Loucy (cell line): ENCODE data around the gene TRIL.

Source experiments
- H2AFZ ChIP-seq: fragments of 200-600 bp; sonication (generic); 2 replicates; pipeline ENCODE4 v1.6.0; 2016; ENCODE audit warnings: antibody characterized with exemption, mild to moderate bottlenecking, low read length, moderate library complexity
- H3F3A ChIP-seq: fragments of 200-600 bp; 2 replicates; pipeline ENCODE4 v1.6.0; 2016; ENCODE audit warnings: antibody characterized with exemption, low read depth, mild to moderate bottlenecking
- H3K27me3 ChIP-seq: fragments of 200-600 bp; sonication (generic); 2 replicates; pipeline ENCODE4 v1.6.1; 2014; ENCODE audit warnings: low read length, mild to moderate bottlenecking; ENCODE audit not compliant: insufficient read depth, poor library complexity, severe bottlenecking
- H3K36me3 ChIP-seq: fragments of 200-600 bp; sonication (generic); 2 replicates; pipeline ENCODE4 v1.6.1; 2016; ENCODE audit warnings: low read length; ENCODE audit not compliant: insufficient read depth
- H3K4me1 ChIP-seq: fragments of 200-600 bp; sonication (generic); 2 replicates; pipeline ENCODE4 v1.5.1; 2014; ENCODE audit warnings: low read length, mild to moderate bottlenecking; ENCODE audit not compliant: insufficient read depth, poor library complexity, severe bottlenecking
- H3K4me2 ChIP-seq: fragments of 200-600 bp; sonication (generic); 2 replicates; pipeline ENCODE4 v1.6.0; 2014; ENCODE audit warnings: antibody characterized with exemption, low read length, low read depth, mild to moderate bottlenecking; ENCODE audit not compliant: poor library complexity, severe bottlenecking
- H3K4me3 ChIP-seq: fragments of 200-600 bp; sonication (generic); 2 replicates; pipeline ENCODE4 v1.5.1; 2014; ENCODE audit warnings: low read length, mild to moderate bottlenecking, mixed read lengths; ENCODE audit not compliant: poor library complexity, severe bottlenecking
- H3K79me2 ChIP-seq: fragments of 200-600 bp; sonication (generic); 2 replicates; pipeline ENCODE4 v1.6.1; 2014; ENCODE audit warnings: low read length; ENCODE audit not compliant: insufficient read depth
- H3K9ac ChIP-seq: fragments of 200-600 bp; sonication (generic); 2 replicates; pipeline ENCODE4 v1.6.0; 2014; ENCODE audit warnings: mild to moderate bottlenecking, low read depth, low read length, moderate library complexity; ENCODE audit not compliant: poor library complexity, severe bottlenecking
- H3K9me2 ChIP-seq: fragments of 200-600 bp; sonication (generic); replicated peaks from 2 replicates; pipeline ENCODE4 v1.6.1; 2016; ENCODE audit warnings: low read depth, low read length, mixed read lengths
- H3K9me3 ChIP-seq: fragments of 200-600 bp; sonication (generic); 2 replicates; pipeline ENCODE4 v1.6.1; 2014; ENCODE audit warnings: mild to moderate bottlenecking, antibody characterized with exemption, low read length, low read depth; ENCODE audit not compliant: insufficient read depth
- H4K20me1 ChIP-seq: fragments of 200-600 bp; sonication (generic); 2 replicates; pipeline ENCODE4 v1.6.0; 2014; ENCODE audit warnings: antibody characterized with exemption, low read length, mild to moderate bottlenecking; ENCODE audit not compliant: insufficient read depth, poor library complexity, severe bottlenecking
- EZH2phosphoT487 ChIP-seq: fragments of 200-600 bp; IDR thresholded peaks from 2 replicates; pipeline ENCODE4 v1.6.1; 2018; ENCODE audit warnings: antibody characterized with exemption, mild to moderate bottlenecking, moderate library complexity, borderline replicate concordance
- TF ChIP-seq, protein P1 (sequence below): fragments of 200-600 bp; sonication (generic); conservative IDR thresholded peaks from 2 replicates; pipeline ENCODE4 v1.5.1; 2014; ENCODE audit warnings: mild to moderate bottlenecking, antibody characterized with exemption, low read length

Gene TRIL

GRCh38 chr7:28996836-28997235, 38.7 kb upstream of the TRIL start:
- Histone ChIP-seq H3K4me2 (no peak overlapping the region), H3K9me3 (no peaks in the 10 kb centered on the region), H3K79me2 (no peaks in the 10 kb centered on the region), H3K36me3 (no peaks in the 10 kb centered on the region), H3K4me3 (no peak overlapping the region), H3K27me3 (no peaks in the 10 kb centered on the region), H4K20me1 (no peaks in the 10 kb centered on the region), H3F3A (no peaks in the 10 kb centered on the region), H3K4me1 (no peaks in the 10 kb centered on the region), H3K9ac (no peak overlapping the region), H2AFZ (no peak overlapping the region), H3K9me2 (no peaks in the 10 kb centered on the region)
- TF ChIP-seq EZH2phosphoT487: no peak
- TF ChIP-seq, protein P1, sequence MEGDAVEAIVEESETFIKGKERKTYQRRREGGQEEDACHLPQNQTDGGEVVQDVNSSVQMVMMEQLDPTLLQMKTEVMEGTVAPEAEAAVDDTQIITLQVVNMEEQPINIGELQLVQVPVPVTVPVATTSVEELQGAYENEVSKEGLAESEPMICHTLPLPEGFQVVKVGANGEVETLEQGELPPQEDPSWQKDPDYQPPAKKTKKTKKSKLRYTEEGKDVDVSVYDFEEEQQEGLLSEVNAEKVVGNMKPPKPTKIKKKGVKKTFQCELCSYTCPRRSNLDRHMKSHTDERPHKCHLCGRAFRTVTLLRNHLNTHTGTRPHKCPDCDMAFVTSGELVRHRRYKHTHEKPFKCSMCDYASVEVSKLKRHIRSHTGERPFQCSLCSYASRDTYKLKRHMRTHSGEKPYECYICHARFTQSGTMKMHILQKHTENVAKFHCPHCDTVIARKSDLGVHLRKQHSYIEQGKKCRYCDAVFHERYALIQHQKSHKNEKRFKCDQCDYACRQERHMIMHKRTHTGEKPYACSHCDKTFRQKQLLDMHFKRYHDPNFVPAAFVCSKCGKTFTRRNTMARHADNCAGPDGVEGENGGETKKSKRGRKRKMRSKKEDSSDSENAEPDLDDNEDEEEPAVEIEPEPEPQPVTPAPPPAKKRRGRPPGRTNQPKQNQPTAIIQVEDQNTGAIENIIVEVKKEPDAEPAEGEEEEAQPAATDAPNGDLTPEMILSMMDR: no peak

- Histone ChIP-seq H3K4me2 (no peak overlapping the region), H3K9ac (no peak overlapping the region), H3K79me2 (no peaks in the 10 kb centered on the region), H2AFZ (no peak overlapping the region), H3K36me3 (no peaks in the 10 kb centered on the region), H3K4me1 (no peaks in the 10 kb centered on the region), H3K27me3 (no peaks in the 10 kb centered on the region), H3K9me3 (no peaks in the 10 kb centered on the region), H3K4me3 (no peak overlapping the region), H3F3A (no peaks in the 10 kb centered on the region), H4K20me1 (no peaks in the 10 kb centered on the region), H3K9me2 (no peaks in the 10 kb centered on the region)
- TF ChIP-seq, protein P1: no peak
- TF ChIP-seq EZH2phosphoT487: no peak
Measured at GRCh38 chr7:28993371-28993770, 35.2 kb upstream of the TRIL start.

DNA sequence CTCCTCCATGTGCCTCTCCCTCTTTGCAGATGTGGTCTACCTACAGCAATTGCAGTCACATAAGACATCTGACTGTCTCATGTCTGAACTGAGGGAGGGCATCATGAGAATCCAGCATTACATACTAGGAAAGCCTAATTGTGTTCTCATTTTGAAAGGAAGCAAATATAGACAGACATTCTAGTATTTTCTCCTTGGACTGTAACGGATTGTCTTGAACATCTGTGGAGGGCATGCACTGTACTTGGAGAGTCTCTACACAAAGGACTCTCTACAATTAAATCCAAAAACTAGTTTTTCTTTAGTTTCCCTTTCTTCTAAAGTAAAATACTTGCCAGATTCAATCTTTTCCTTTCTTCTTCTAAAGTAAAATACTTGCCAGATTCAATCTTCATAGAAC, 34.7 kb upstream of the TRIL start:
- Histone ChIP-seq H2AFZ (no peak overlapping the region), H3F3A (no peaks in the 10 kb centered on the region), H3K4me1 (no peaks in the 10 kb centered on the region), H3K9ac (no peak overlapping the region), H3K79me2 (no peaks in the 10 kb centered on the region), H3K9me3 (no peaks in the 10 kb centered on the region), H3K36me3 (no peaks in the 10 kb centered on the region), H3K4me3 (no peak overlapping the region), H3K4me2 (no peak overlapping the region), H3K9me2 (no peaks in the 10 kb centered on the region), H3K27me3 (no peaks in the 10 kb centered on the region), H4K20me1 (no peaks in the 10 kb centered on the region)
- no peak for TF ChIP-seq EZH2phosphoT487
- TF ChIP-seq, protein P1: no peak
